Activated CD4-positive, CD25-positive, alpha-beta regulatory T cell treated with anti-CD3 and anti-CD28 coated beads, Interleukin-2, amount 50 U/mL, for 72 hours (primary cell): ENCODE measurements around the gene NOPCHAP1.
"Not testable (repeated sequence)": the region's sequence is repeated elsewhere in the genome, so short reads cannot be mapped to it uniquely, and the experiment has no call there.

Experiments
- DNase-seq: peaks from one replicate; pipeline ENCODE4 v3.0.0; 2021

The NOPCHAP1 gene, protein sequence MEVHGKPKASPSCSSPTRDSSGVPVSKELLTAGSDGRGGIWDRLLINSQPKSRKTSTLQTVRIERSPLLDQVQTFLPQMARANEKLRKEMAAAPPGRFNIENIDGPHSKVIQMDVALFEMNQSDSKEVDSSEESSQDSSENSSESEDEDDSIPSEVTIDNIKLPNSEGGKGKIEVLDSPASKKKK

DNA sequence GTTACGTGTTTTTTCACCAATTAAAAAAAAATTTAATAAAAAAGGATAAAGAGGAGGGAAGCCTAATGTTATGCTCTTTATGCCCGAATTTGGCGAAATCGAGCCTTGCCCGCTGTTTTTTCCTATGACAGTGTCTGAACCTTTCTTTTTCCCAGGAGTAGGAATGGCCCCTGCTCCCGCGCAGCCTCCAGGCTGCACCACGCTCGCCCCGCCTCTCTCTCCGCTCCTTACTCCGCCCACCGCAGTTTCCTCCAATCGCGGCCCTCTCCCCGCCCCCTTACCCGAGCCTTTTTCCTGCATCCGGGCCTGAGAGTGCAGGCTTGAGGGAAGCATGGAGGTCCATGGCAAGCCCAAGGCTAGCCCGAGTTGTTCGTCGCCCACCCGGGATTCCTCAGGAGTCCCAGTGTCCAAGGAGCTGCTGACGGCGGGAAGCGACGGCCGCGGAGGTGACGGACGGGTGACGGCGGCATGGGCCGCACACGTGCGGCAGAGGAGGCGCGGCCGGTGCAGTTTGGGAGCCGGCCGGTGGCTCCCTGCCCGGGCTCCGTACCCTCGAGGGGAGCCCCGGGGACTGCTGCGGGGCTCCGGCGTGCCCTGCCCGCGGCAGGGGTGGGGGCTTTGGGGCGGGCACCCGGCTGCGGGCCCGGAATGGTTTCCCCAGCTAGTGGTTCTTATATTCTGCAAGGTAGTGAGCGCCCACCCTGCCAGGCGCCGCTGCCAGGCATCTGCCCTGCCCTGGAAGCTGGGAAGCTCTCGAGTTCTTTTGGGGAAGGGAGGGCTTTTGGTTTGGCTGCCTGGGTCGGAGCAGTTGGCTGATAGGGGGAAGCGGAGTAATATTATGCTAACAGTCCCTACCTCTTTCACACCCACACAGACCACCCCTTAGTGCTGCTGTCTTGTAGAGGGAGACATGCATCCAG lies at the start of gene NOPCHAP1:
TSS of gene NOPCHAP1 (plus strand) at position 295 of the 920 bp plus-strand sequence. CDS start at position 332, 37 bp downstream.
- DNase-seq: peak; percentile 88

DNA sequence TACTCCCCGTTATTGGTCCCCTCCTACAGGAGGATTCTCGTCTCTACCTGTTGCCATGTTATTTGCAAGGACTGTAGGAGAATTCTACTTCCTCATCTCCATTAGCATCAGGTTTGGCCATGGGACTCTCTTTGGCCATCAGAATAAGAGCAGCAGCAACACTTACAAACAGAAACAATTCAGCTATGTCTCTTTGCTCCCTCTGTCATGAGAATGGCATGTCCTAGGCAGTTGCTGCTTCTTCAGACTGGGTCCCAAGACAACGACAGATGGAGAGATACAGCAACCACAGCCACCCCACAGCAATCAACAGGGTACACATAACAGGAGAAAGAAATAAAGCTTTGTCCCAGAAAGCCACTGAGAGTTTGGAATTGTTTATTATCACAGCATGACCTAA lies 47.7 kb upstream of the NOPCHAP1 start:
- no peak for DNase-seq

DNA sequence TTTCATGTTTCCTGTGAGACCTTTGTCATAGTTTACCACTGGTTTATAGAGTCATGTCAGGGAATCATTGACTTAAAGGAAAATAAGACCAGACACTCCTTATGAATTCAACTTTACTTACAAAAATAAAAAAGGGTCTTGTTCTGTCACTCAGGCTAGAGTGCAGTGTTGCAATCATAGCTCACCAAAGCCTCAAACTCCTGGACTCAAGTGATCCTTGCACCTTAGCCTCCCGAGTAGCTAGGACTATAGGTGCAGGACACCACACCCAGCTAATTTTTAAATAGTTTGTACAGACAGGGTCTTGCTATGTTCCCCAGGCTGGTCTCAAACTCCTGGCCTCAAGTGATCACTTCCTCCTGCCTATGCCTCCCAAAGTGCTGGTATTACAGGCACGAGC lies 47.0 kb upstream of the NOPCHAP1 start:
- no peak for DNase-seq

DNA sequence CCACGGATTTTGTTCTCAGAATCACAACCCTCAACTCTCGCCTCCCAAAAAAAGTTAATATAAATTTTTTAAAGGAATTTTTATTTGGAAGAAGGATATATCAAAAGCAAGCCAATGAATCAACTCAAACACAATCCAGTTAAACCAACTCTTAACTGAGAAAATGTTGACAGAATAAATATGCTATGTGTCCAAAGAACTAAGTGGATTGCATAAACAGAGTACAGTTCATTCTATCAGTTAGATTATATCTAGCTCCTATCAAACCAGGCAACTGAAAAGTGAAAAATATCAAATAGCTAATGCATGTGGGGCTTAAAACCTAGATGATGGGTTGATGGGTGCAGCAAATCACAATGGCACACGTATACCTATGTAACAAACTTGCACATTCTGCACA lies 44.7 kb upstream of the NOPCHAP1 start:
- no peak for DNase-seq

DNA sequence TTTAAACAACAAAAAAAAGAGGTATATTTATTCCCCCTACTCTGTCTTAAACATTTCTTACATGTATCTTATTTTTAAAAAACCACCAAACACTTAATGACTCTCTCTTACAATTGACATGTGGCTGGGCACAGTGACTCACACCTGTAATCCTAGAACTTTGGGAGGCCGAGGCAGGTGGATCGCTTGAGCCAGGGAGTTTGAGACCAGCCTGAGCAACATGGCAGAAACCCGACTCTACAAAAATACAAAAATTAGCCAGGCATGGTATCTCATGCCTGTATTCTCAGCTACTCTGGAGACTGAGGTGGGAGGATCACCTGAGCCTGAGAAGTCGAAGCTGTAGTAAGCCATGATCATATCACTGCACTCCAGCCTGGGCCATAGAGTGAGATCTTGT lies 44.0 kb upstream of the NOPCHAP1 start:
- no peak for DNase-seq

DNA sequence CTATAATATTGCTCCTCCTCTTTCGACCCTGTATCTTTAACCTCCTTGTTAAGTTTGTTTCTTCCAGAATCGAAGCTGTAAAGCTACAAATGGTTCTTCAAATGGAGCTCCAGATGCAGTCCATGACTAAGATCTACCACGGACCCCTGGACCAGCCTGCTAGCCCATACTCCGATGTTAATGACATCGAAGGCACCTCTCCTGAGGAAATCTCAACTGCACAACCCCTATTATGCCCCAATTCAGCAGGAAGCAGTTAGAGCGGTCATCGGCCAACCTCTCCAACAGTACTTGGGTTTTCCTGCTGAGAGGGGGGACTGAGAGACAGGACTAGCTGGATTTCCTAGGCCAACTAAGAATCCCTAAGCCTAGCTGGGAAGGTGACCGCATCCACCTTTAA lies 42.7 kb upstream of the NOPCHAP1 start:
- not testable (repeated sequence) for DNase-seq

DNA sequence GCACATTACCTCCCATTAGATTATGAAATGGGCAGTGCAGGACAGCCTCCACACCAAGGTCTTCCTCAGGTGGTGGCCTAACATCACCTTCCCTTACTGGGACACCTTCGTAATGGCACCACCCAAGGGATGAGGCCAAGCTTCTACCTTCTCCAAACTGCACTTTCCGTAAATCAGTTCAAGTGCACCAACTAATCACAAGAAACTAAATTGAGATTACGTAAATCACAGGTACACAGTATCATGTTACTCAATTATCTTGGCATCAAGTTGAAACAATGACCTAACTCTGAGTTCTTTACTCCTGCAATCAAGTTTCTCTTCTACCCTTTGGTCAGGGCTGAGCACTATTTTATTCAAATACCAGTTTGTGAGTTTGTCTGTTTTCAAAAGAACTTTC lies 41.9 kb upstream of the NOPCHAP1 start:
- DNase-seq: no peak

DNA sequence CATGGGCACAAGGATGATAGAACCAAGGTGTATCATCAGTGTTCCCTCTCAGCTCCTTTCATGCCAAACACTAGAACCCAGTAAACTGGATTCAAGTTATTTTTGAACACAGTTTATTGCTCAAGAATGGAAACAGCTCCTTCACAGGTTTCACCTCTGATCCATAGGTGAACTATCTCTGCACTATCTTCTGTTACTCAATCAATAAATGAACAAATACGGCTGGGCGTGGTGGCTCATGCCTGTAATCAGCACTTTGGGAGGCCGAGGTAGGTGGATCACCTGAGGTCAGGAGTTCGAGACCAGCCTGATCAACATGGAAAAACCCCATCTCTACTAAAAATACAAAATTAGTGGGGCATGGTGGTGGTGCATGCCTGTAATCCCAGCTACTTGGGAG lies 37.4 kb upstream of the NOPCHAP1 start:
- DNase-seq: not testable (repeated sequence)

DNA sequence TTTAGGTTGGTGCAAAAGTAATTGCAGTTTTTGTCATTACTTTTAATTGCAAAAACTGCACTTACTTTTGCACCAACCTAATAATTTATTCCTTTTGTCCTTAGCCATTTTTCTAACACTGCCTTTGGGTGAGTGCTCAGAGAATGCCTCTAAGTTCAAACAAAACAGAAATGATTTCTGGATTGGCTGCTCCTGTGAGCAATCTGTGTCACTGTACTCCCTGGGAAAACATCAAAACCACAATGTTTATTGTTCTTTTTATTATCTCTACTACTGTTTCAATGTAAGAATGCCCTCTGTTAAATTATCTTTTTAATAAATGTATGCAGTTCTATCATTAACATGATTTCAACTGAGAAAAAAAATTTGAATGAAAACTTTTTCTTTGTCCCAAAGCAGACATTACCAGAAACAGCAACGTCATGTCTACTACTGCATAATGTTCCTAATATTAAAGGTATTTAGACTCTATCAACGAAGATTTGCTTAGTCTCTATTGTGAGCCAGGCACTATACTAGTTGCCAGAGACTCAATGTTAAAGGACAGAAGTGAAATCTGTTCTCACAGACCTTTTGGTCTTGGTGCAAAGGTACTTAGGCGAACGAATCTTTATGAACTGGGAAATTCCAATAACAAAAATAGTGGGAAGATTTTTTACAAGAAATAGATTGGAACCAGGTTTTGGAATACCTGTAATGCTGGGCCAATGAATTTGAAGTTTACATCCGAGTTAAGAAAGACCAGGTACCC lies 34.2 kb upstream of the NOPCHAP1 start:
- DNase-seq: no peak

DNA sequence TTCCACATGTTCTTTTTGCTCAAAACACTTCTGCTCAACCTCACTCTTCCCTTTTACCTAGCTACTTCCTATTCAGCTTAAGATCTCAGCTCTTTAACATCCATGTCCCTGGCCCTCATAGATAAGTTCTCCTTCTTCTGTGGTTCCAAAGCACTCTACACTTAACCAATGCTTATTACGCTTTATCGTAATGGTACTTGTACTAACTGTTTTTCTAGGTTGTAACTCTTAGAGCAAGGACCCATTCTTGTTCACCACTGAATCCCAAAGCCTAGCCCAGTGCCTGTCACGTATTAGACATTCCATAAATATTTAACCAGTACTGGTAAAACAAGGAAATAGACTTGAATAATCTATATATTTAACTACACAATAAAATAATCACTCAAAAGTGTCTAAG lies 33.3 kb upstream of the NOPCHAP1 start:
- no peak for DNase-seq

DNA sequence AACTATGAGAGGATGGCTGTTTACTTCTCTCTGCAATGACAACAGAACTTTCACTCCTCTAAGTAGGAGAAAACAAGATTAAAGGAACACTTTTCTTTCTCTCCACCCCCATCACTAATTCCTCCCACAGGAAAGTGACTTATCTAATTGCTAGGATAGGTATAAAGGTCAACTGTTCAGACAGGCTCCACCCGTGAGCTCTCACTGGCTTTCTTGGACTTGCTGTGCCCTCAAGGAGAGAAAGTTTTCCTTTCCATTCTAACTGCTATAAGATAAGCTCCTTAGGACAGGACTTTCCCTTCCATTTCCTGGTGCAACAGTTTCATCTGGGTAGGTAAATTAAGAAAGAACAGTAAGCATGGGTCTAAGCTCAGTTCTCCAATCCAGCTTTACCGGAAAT lies 32.8 kb upstream of the NOPCHAP1 start:
- DNase-seq: no peak

DNA sequence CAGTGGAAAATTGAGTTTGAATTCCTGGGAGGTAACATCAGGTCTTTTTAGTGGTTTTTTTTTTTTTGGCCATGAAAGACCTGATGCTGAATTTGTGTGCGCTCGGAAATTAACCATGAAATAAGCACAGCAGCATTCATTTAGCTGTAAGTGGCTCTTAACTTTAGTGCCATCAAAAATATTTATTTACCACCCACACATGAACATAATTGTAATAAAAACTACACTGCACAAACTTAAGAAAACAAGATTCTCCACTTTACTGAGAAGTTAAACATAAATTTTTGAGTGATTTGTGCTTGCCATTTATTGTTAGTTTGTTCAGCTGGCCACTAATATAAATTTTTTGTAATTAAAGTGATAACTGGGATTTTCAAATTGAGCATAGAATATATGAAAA lies 30.4 kb upstream of the NOPCHAP1 start:
- DNase-seq: no peak

DNA sequence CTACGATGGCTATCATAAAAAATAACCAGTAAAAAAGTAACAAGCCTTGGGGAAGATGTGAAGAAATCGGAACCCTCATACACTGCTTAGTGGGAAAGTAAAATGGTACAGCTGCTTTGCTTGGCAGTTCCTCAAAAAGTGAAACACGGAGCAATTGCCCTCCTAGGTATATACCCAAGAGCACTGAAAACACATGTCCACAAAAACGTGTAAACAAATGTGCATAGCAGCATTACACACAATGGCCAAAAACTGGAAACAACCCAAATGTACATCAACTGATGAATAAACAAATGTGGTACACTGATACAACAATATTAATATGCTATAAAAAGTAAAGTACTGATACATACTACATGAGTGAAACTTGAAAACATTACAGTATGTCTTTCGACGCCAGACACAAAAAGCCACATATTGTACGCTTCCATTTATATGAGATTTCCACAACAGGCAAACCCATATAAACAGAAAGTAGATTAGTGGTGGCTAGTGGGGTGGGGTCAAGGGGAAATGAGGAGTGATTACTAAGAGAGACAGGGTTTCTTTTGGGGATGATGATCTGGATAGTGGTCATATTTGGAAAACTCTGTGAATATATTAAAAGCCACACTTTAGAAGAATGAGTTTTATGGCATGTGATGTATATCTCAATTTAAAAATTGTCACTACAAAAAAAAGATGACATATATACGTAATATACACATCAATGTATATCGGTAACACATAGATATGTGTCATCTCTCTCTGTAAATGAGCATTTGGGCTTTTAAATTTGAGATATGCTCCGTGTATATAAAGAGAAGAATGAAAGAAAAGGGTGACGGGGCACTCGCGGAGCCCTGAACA lies 29.0 kb upstream of the NOPCHAP1 start:
- no peak for DNase-seq

DNA sequence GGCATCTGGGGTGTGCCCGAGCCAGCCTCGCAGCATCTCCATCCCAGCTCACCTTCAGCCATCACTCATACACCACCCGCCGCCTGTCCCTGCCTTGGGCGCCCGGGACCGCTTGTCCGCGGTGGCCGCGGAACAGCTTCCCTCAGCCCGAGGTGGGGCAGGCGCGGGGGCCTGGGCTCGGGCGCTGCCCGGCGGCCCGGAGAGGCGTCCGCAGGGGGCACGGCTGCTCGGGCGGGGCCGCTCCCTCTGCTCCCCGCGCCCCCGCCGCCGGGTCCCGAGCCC lies 28.5 kb upstream of the NOPCHAP1 start:
- DNase-seq: no peak

DNA sequence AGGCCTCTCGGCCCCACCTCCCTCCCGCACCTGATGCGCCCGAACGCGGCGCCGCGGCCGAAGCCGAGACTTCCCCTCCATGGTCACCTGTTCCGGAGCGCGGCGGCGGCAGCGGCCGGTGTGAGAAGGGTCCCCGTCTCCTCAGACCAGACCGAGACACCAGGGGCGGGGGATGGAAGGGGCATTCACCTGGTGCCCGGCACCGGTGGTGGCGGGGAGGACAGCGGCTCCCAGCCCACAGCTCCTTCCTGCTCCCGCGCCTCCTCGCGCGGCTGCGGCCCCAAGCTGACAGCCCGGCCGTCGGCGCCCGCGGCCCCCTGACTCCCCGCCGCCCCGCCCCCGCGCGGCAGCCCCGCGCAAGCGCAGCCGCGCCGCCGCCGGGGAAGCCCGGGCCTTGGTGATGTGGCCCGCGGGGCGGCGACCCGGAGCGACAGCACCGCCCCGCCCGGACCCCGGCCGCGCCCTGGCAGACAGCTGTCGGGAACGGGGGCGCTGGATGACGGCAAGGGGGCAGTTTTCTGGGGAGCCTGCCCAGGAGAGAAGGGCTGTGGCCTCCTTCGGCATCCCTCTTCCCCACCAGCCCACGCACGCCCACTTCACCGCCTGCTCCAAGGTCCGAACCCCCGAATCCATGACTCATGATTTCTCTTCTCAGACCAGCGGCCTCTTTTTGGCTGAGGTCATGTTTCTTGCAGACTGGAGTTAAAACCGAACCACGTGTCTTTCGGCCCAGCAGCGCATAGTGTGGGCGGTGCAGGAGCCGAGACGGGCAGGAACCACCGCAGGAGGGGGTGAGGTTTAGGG lies 27.9 kb upstream of the NOPCHAP1 start, which contains the start of gene SLC41A2:
TSS of gene SLC41A2 (minus strand) at position 290 of the 804 bp plus-strand sequence. CDS start 29,763 bp downstream, outside the sequence.
- peak; percentile 83 for DNase-seq

DNA sequence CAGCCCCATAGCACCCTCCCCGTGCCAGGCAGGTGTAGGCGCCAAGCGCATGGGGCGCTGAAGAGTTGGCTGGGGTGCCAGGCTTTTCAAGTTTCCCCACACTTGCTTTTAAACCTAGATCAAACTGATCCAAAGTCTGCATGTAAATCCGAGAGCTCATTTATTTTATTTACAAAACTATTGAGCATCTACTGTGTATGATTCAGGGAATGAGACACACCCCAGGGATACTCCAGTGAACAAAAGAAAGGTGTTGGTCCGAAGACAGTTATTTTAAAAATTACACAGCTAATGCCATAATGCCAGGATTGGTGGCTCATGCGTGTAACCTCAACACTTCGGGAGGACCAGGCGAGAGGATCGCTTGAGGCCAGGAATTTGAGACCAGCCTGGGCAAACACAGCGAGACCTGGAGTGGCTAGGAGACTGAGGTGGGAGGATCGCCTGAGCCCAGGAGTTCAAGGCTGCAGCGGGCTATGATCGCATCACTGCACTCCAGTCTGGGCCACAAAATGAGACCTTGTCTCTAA lies 27.2 kb upstream of the NOPCHAP1 start:
- DNase-seq: no peak

DNA sequence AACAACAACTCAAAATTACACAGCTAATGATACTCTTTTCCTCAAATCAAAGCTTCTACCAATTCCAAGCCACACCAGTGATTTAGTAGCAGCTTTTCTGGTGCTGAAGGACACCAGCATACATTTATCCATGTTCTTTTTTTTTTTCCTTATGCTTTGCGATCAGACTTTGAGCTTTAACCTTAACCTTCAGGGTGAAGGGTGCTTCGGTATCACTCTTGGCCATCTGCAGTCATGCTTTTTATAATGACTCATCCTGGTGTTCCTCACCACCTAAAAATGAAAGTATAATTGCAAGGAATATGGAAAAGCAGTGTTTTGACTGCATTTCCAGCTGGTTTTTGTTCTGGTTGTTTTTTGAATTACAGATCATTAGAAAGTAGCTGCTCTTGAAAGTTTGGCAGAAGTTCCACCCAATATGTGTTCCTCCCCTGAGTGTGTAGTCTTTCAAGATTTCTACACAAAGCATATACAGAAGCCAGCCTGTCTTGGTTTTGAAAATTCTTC lies 26.7 kb upstream of the NOPCHAP1 start:
- DNase-seq: no peak

DNA sequence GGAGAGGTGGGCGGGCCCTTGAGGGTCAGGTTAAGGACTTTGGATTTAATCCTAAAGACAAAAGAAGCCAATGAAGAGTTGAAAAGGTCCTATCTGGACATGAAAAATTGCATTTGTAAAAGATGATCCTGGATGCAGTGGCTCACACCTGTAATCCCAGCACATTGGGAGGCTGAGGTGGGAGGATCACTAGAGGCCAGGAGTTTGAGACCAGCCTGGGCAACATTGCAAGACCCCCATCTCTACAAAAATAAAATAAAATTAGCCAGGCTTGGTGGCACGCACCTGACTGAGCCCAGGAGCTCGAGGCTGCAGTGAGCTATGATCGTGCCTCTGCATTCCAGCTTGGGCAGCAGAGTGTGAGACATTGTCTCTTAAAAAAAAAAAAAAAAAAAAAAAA lies 25.7 kb upstream of the NOPCHAP1 start:
- DNase-seq: no peak

DNA sequence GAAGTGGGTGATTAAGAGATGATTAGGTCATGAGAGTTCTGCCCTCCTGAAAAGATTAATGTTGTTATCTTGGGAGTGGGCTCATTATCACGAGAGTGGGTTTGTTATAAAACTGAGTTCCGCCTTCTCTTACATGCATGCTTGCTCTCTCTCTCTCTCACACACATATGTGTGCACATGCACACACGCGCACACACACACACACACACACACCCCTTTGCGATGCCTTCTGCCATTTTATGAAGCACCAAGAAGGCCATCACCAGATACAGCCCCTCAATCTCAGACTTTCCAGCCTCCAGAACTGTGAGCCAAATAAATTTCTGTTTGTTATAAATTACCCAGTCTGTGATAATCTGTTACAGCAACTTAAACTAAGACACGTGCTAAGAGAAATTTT lies 22.4 kb upstream of the NOPCHAP1 start:
- no peak for DNase-seq

DNA sequence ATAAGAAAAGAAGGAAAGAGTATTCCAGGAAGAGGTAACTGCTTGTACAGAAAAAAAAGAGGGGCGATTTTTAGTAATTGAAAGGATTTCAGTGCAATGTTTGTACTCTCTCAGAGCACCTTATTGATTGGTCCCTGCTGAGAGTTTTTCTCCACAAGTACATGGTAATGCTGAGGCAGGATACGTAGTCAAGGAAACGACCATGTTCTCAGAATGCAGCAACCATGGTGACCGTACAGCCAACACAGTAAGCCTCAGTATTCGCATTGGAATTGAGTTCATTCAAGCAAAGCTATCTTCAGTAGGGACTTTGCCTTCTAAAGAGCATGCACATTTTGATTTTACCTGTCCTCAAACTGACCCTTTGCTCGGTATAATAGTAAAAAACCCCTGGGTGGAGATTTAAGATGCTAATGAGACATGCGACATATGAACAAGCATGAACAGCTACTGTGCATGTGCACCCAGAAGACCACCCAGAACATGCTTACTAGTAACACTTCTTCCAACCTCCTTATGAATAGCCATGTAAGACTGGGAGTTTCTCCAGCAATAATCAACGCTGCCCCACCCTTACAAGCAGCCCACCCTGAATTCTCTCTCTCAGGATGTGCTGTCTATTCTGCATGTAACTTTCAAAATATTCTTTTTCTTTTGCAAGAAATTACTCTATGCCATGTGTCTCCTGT lies 21.8 kb upstream of the NOPCHAP1 start:
- DNase-seq: no peak

DNA sequence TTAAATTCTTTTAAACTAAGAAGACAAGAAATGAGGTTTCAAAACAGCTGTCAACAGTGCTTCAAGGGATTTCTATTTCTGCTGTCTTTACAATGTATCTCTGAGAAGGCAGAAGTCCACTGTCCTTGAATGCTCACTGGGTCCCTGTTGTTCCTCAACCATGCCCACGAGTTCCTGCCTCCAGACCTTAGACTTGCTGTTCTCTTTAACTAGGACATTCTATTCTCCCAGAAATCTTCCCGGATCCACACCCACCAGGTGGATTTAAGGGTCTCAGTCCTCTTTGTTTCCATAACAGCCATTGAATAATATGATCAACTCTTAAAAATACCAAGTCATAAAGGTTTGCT lies 21.3 kb upstream of the NOPCHAP1 start:
- DNase-seq: no peak
